Stimulated activated CD8-positive, alpha-beta memory T cell treated with anti-CD3 and anti-CD28 coated beads, Interleukin-7, amount 100 ng/mL, for 48 hours (primary cell): ENCODE measurements around the gene POLE2.
"Not testable (repeated sequence)": the region's sequence is repeated elsewhere in the genome, so short reads cannot be mapped to it uniquely, and the experiment has no call there.

Experiments
- DNase-seq, 2 donors: peaks; one replicate each; pipeline ENCODE4 v3.0.0-alpha.2; 2020; ENCODE audit warnings: low read depth in 1 of 2; ENCODE audit errors: extremely low read depth in 1 of 2

The POLE2 gene

GRCh38 chr14:49659526-49660455 is 28.2 kb downstream of the POLE2 start:
- no peak for DNase-seq

- not testable (repeated sequence) for DNase-seq
Observed at GRCh38 chr14:49657500-49657899, 30.5 kb downstream of the POLE2 start.

GRCh38 chr14:49654511-49654910 is 33.5 kb downstream of the POLE2 start:
- DNase-seq: no peak

GRCh38 chr14:49653508-49653907 is 34.5 kb downstream of the POLE2 start:
- DNase-seq: no peak

- no peak for DNase-seq
Observed at GRCh38 chr14:49642163-49642562, 45.9 kb downstream of the POLE2 start.

GRCh38 chr14:49641697-49642129 is 46.3 kb downstream of the POLE2 start:
- no peak for DNase-seq

- no peak for DNase-seq
Observed at GRCh38 chr14:49640540-49641417, 47.2 kb downstream of the POLE2 start.

GRCh38 chr14:49637534-49638078 is 50.4 kb downstream of the POLE2 start:
- no peak for DNase-seq

- DNase-seq: no peak
Observed at GRCh38 chr14:49636866-49637265, 51.1 kb downstream of the POLE2 start.

- peak in 1 of 2 donors; percentile 41 for DNase-seq
Observed at GRCh38 chr14:49634547-49635334, 53.3 kb downstream of the POLE2 start, which contains the start of gene DNAAF2. TSS of gene DNAAF2 (minus strand) at chr14:49635244. CDS start at chr14:49635149, 95 bp downstream.

- peak; percentile 86 to 91 for DNase-seq
Observed at GRCh38 chr14:49633640-49634546, 54.1 kb downstream of the POLE2 start.

- no peak for DNase-seq
Observed at GRCh38 chr14:49623941-49624839, 63.8 kb downstream of the POLE2 start.

- no peak for DNase-seq
Observed at GRCh38 chr14:49623387-49623786, 64.6 kb downstream of the POLE2 start.

GRCh38 chr14:49622022-49622607 is 65.9 kb downstream of the POLE2 start:
- DNase-seq: no peak

- no peak for DNase-seq
Observed at GRCh38 chr14:49621114-49621881, 66.7 kb downstream of the POLE2 start.

- peak; percentile 92 to 95 for DNase-seq
Observed at GRCh38 chr14:49620182-49621113, 67.6 kb downstream of the POLE2 start, which contains the start of the genes MGAT2 and RPL36AL. TSS of gene MGAT2 (plus strand) at chr14:49620799. CDS start at chr14:49621269, 470 bp downstream. TSS of gene RPL36AL (minus strand) at chr14:49620626. CDS start at chr14:49619104, 1,522 bp downstream.
